Stimulated activated CD4-positive, alpha-beta T cell treated with anti-CD3 and anti-CD28 coated beads, Interleukin-15, amount 100 ng/mL, for 1 hour (primary cell): ENCODE data around the gene C1orf174.

ENCODE experiments used
- DNase-seq, 2 donors: peaks; one replicate each; pipeline ENCODE4 v3.0.0-alpha.2; 2020; ENCODE audit warnings: low read depth in 1 of 2, low spot score in 1 of 2

C1orf174 gene

DNA sequence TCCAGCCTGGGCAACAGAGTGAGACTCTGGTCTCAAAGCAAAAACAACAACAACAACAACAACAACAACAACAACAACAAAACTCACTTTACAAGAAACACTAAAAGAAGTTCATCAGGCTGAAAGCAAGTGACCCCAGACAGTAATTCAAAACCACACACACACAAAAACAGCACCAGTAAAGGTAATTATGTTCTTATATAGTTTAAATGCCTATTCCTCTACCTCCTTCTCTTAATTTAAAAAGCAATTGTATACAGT, 1.7 kb downstream of the C1orf174 start:
- DNase-seq = no peak

DNA sequence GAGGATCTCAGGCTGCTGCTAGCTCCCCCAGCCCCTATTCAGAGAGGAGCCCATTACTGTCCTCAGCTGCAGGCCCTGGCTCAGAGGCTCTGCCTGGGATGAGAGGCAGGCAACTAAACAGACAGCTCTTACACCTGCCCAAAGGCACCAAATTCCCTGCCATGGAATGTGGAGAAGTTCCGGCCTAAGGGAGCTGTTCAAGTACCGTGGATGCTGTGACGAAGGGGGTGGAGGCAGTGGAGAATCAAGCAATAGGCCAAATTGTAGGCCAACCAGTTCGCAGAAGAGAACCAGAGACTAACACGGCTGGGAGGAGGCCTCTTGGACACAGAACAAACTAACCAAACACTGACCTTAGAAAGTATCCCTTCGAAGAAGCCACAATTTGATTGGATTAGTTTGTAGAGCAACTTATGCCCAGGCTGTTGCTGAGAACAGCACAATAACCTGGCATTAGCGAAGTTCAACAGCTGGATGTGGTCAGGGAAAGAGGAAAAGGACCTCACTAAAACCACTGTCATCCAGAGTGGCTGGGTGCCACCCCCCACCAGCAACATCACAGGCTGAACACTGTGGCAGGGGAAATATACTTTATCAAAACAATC, 3.6 kb downstream of the C1orf174 start:
- DNase-seq = no peak

DNA sequence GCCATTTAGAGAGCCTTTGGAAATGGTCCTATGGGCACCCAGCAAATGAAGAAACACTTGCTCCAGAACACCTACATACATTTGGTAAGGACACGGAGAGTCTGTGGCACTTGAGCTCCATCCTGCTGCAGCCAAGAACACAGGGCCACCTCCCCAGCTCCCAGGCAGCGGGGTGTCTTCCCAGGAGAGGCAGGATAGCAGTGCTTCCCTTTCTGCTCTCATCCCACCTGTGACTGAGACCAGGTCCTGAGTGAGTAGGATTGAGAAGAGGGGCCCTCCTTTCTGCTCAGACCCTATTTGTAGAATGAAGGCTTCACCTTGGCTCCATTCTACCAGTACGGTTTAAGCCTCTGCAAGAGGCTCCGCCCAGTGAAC, 4.1 kb downstream of the C1orf174 start:
- DNase-seq = no peak

DNA sequence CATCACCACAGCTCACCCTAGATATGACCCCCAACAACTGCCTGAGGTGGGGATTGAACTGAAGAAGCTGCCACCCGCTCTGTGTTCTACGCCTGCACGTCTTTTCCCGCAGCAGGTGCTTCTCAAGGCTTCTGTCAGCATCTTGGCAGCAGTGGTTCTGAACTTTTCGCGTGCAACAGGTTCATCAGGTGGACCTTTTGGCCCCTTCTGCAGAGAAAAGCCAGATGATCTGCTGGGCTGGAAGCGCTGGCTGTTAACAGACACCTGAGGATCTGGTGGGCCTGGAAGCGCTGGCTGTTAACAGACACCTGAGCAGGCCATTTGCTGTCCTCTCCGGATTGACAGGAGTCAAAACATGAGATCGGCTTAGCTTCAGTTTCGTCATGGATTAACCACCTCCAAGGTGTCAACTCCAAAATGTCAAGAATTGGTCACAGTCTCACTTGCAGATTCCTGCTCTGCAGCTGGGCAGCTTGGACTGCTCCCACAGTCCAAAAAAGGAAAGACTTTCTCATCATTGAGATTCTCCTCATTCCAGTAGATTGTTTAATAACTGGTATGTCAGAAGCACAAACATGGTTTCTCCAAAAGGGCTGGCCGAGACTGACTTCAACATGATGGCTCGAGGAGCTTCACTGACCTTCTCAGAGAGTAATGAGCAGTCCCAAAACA, 4.7 kb downstream of the C1orf174 start:
- DNase-seq = no peak

DNA sequence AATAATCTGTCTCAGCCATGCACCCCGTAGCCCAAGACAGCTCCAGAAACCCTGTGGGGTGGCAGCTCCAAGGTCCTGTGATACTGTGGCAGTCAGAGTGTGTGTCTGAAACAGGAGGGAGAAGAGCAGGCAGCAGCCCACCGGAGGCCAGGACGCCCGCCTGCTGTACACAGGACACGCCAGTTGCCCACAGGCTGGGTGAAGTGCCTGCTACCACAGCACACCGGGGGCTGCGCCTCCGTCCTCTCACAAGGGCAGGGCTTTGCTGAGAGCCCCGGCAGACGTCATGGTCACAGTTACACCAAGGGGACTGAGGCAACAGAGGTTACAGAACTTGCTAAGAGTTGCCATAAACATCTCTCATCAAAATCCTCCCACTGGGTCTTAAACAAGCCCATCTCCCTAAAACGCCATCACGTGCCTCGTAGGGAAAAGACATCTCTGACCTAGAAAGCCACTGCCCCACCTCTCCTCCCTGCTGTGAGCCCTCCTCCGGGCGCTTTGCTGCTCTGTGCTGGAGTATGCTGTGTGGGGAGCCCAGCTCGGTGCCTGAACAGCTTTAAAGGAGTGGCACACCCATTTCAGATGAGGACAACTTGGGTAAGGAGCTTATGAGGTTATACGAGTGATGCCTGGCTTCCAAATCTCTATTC, 5.3 kb downstream of the C1orf174 start:
- no peak for DNase-seq

DNA sequence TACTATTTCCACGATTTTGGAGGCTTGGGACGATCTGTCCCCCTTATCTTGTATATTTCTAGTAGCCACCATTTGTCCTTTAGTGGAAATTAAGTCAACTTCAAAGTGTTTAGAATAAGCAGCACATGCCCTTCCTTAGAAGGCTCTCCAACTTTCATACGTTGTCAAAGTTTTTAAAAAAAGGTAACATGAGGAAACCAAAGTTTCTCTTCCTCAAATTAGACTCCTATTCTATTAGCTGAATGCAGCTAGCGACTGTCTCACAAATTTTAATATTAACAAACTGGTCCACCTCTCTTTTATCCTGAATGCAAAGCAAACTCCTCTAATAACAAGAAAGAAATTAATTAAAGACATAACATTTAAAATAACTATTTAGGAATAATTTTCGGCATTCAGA, 6.9 kb downstream of the C1orf174 start:
- no peak for DNase-seq

DNA sequence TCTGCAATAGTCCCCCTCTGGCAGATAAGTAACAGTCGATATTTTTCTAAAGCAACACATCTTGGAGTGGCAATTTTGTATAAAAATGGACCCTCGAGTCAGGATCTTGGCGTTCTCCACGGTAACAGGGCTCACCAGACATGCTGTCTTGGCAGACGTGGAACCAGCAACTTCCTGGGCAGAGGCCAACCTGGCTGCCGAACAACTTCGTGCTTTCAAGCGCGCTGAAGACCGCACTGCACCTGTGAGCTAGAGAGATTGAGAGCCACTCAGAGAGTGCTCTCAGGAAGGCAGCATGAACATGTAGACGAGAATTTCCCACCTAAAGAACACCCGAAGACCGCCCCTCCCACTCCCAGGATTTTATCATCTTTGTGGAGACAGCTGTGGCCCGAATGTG, 7.3 kb downstream of the C1orf174 start:
- no peak for DNase-seq

DNA sequence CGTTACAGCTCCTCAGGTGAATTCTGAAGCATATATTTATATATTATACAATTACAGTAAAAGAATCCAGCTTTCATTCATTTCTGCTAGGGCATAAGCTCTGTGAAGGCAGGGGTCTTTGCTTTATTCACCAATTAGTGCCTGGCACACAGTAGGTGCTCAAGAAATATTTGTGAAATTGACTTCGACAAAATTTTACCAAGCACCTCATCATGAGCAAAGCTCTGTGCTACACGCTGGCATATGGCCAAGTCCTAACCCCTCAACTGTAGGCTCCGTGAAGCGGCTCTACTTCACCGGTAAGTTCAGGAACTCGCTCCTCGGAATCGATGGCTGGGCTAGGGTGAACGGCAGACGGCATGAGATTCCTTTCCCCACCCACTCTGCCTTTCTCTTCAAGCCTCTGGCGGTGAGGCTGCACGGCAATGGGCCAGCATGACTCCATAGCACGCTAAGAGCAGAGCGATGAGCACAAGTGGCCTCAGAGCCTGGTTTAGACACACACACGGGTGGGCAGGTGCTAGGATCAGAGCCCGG, 8.7 kb downstream of the C1orf174 start:
- no peak for DNase-seq

DNA sequence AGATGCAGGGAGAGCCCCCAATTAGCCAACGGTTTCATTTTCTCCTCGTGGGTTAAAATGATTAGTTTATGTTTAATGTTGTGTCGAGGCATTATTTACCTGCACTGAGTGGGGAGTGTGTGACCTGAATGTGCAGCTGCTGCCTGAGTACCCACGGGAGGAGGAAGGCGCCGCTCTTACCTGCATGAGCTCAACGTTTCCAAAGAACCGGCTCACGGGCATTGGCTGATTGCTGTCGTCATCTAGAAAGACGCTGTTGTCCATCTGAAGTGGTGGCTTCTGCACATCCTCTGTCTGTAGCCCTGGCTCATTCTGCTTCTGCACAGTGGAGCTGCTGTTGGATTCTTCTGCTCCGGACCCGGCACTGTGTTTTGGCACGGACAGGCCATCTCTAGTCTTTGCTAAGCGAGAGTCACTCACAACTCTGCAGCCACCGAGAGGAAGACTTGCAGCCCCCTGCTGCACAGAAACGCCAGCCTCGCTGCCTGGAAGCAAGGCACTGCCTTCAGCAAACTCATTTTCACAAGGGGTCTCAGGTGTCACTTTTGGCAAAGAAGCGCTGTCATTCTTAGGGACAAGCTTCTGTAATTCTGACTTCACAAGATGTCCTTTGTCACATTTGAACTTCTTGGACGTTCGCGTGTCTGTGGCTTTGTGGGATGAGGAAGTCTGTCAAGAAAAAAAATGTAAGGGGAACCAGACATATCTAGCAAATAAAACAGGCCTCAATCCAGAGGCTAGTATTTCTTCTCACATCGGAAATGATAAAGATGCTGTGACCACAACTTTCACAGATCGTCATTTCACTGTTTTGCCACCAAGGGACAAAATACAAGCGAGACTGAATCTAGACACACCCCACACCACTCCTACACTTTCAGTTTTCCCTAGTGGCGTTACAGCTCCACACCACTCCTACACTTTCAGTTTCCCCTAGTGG, 9.4 kb downstream of the C1orf174 start:
- no peak for DNase-seq

DNA sequence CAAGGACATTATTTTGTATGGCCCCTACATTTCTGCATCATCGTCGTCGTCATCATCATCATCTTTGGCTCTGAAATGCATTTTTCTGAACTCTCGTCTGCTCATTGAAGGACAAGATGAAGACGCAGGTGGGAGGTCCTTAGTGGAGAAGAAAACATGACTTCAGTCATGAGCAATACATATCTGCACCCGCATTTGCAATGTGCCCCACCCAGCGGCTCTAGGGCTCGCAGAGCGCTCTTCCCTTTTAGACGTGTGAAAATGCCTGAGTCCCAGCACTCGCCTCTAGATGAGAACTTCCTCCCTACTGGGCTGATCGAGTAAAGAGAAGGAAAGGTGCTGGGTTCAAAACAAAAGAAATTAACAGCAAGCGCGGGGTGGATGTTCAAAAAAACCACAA, 10.1 kb downstream of the C1orf174 start:
- DNase-seq = no peak

- DNase-seq = no peak
These were observed 11.8 kb downstream of the C1orf174 start for GRCh38 chr1:3888301-3888700.

DNA sequence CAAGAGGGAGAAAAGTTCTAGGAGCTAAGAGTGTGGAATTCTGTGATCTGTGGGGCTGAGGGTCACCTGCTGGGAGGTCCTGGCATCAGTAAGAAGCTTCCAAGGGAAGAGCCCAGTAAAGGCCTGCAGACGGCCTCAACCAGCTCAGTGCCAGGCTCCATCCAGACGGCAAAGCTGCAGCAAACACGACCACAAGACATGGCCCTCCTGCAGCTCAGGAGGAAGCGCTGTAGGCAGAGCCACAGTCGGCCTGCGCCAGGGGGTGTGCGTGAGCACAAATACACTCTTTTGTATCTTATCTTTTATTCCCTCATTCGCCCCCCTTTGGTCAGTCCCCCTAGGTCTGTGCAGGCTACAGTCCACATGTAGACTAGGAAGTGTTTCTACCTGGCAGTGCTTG, 13.4 kb downstream of the C1orf174 start:
- DNase-seq = no peak

DNA sequence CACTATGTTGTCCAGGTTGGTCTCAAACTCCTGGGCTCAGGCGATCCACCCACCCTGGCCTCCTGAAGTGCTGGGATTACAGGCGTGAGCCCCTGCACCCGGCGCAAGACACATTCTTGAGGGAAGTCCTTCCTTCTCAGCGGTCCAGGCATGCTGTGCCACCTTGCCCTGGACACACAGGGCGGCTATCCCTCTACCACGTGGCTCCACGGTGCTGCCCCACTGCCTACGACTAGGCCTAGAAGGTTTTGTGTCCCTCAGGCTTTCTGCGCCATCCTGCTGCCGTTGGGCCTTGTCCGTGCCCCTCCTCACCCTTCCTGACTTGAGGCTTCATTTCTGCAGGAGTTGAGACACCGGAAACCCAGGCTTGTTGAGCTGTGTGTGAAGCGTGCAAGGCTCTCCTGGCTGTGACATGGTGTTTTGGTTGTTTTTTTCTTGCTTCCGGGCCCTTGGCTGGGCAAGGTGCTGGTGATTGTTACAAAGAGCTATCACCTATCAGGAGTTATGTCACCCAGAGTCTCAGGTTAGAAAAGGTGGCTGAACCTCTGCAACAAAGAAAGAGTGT, 13.9 kb downstream of the C1orf174 start:
- no peak for DNase-seq

GRCh38 chr1:3885611-3886010, 14.5 kb downstream of the C1orf174 start:
- DNase-seq = no peak

GRCh38 chr1:3884966-3885365, 15.1 kb downstream of the C1orf174 start:
- no peak for DNase-seq

DNA sequence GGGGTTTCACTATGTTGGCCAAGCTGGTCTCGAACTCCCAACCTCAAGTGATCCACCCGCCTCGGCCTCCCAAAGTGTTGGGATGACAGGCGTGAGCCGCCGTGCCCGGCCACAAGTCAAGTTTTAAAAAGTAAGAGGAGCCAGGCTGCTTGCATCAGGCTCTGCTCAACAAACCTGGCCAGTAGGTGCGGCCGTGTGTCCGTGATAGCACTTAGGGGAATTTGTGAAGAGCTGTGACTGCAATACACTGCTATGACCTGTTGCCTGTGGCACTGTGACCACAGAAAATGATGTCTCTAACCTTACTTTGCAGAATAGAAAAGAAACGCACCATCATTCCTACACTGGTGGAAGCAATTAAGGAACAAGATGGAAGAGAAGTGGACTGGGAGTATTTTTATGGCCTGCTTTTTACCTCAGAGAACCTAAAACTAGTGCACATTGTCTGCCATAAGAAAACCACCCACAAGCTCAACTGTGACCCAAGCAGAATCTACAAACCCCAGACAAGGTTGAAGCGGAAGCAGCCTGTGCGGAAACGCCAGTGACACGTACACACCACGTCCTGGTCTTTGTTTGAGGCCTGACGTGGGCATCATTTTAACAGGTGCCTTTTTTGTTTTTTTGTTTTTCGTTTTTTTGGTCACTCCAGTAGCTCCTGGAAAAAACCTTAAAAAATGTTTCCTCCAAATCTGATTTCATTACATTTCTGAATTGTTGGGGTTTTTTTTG, 16.7 kb downstream of the C1orf174 start:
- DNase-seq = no peak

DNA sequence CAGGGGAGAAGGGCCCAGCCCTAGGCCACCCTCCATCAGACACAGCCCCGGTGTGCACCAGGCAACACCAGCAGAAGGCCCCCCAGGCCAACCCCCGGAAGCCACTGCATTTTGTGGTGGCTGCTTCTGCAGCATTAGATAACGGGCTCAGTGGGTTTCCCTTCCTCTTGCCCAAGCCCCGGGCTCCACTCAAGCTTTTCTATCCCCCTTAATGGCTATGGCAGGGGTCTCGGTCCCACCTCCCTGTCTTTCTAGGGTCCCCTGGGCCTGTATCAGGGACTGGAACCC, 18.9 kb downstream of the C1orf174 start:
- DNase-seq = no peak

GRCh38 chr1:3880429-3881192, 19.5 kb downstream of the C1orf174 start:
- no peak for DNase-seq

GRCh38 chr1:3879787-3880428, 20.2 kb downstream of the C1orf174 start:
- DNase-seq = no peak

DNA sequence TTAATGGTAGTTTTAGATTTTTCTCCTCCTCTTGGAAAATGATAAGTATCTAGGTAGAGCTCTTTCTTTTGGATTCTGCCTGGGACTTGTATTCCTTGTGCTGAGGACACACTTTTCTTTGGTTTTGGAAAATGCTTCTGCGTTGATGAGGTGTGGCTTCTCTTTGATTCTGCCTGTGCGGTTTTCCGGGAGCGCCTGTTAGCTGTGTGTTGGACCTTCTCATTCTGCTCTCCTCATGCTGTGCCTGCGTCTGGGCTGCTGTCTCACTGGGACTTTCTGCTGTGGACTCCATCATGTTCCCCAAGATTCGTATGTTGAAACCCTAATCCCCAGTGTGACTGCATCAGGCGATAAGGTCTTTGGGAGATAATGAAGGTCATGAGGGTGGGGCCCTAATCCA, 21.0 kb downstream of the C1orf174 start:
- DNase-seq = no peak
